ENCODE measurements around the gene FBXO7.
"Not testable (repeated sequence)": the region's sequence is repeated elsewhere in the genome, so short reads cannot be mapped to it uniquely, and the experiment has no call there.

Gene FBXO7

GRCh38 chr22:32474635-32475467 is at the start of gene FBXO7:
Gene FBXO7, plus strand, starts transcription at chr22:32474811. Its CDS starts 192 bp downstream, at chr22:32475003.
- DNase-seq (ENCODE audit: low spot score) = peak; percentile 94

GRCh38 chr22:32426881-32427280 is 47.7 kb upstream of the FBXO7 start:
- DNase-seq (ENCODE audit: low spot score) = no peak

- no peak for DNase-seq (ENCODE audit: low spot score)
Observed at GRCh38 chr22:32430352-32430751, 44.3 kb upstream of the FBXO7 start.

- DNase-seq (ENCODE audit: low spot score) = peak; percentile 32
Observed at GRCh38 chr22:32444068-32444467, 30.5 kb upstream of the FBXO7 start.

GRCh38 chr22:32446321-32446720 is 28.3 kb upstream of the FBXO7 start:
- DNase-seq (ENCODE audit: low spot score) = no peak

- no peak for DNase-seq (ENCODE audit: low spot score)
Observed at GRCh38 chr22:32448980-32449379, 25.6 kb upstream of the FBXO7 start.

GRCh38 chr22:32457031-32457430 is 17.6 kb upstream of the FBXO7 start:
- no peak for DNase-seq (ENCODE audit: low spot score)

- no peak for DNase-seq (ENCODE audit: low spot score)
Observed at GRCh38 chr22:32462452-32462851, 12.2 kb upstream of the FBXO7 start.

- no peak for DNase-seq (ENCODE audit: low spot score)
Observed at GRCh38 chr22:32465661-32466060, 8.9 kb upstream of the FBXO7 start.

GRCh38 chr22:32466496-32466895 is 8.1 kb upstream of the FBXO7 start:
- no peak for DNase-seq (ENCODE audit: low spot score)

- peak; percentile 11 for DNase-seq (ENCODE audit: low spot score)
Observed at GRCh38 chr22:32469799-32470212, 4.8 kb upstream of the FBXO7 start.

- DNase-seq (ENCODE audit: low spot score) = peak; percentile 48
Observed at GRCh38 chr22:32473388-32473952, 1.1 kb upstream of the FBXO7 start.

GRCh38 chr22:32475468-32476010 is 928 bp downstream of the FBXO7 start:
- DNase-seq (ENCODE audit: low spot score) = no peak

- no peak for DNase-seq (ENCODE audit: low spot score)
Observed at GRCh38 chr22:32476281-32477195, 1.9 kb downstream of the FBXO7 start.

- DNase-seq (ENCODE audit: low spot score) = no peak
Observed at GRCh38 chr22:32477596-32477995, 3.0 kb downstream of the FBXO7 start.

GRCh38 chr22:32478552-32478951 is 3.9 kb downstream of the FBXO7 start:
- not testable (repeated sequence) for DNase-seq (ENCODE audit: low spot score)

GRCh38 chr22:32478994-32479393 is 4.4 kb downstream of the FBXO7 start:
- DNase-seq (ENCODE audit: low spot score) = no peak

- no peak for DNase-seq (ENCODE audit: low spot score)
Observed at GRCh38 chr22:32480238-32480637, 5.6 kb downstream of the FBXO7 start.

- no peak for DNase-seq (ENCODE audit: low spot score)
Observed at GRCh38 chr22:32482708-32483107, 8.1 kb downstream of the FBXO7 start.

- no peak for DNase-seq (ENCODE audit: low spot score)
Observed at GRCh38 chr22:32486656-32487390, 12.2 kb downstream of the FBXO7 start.

- no peak for DNase-seq (ENCODE audit: low spot score)
Observed at GRCh38 chr22:32487461-32487860, 12.8 kb downstream of the FBXO7 start.

GRCh38 chr22:32489377-32489776 is 14.8 kb downstream of the FBXO7 start:
- no peak for DNase-seq (ENCODE audit: low spot score)
